Measurements from ENCODE around the gene SENP6.
"Not testable (repeated sequence)": the region's sequence is repeated elsewhere in the genome, so short reads cannot be mapped to it uniquely, and the experiment has no call there.

Gene SENP6, protein sequence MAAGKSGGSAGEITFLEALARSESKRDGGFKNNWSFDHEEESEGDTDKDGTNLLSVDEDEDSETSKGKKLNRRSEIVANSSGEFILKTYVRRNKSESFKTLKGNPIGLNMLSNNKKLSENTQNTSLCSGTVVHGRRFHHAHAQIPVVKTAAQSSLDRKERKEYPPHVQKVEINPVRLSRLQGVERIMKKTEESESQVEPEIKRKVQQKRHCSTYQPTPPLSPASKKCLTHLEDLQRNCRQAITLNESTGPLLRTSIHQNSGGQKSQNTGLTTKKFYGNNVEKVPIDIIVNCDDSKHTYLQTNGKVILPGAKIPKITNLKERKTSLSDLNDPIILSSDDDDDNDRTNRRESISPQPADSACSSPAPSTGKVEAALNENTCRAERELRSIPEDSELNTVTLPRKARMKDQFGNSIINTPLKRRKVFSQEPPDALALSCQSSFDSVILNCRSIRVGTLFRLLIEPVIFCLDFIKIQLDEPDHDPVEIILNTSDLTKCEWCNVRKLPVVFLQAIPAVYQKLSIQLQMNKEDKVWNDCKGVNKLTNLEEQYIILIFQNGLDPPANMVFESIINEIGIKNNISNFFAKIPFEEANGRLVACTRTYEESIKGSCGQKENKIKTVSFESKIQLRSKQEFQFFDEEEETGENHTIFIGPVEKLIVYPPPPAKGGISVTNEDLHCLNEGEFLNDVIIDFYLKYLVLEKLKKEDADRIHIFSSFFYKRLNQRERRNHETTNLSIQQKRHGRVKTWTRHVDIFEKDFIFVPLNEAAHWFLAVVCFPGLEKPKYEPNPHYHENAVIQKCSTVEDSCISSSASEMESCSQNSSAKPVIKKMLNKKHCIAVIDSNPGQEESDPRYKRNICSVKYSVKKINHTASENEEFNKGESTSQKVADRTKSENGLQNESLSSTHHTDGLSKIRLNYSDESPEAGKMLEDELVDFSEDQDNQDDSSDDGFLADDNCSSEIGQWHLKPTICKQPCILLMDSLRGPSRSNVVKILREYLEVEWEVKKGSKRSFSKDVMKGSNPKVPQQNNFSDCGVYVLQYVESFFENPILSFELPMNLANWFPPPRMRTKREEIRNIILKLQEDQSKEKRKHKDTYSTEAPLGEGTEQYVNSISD

GRCh38 chr6:75601304-75602245 lies at the start of gene SENP6:
TSS of gene SENP6 (plus strand) at chr6:75601880. CDS start at chr6:75602525, 645 bp downstream.
- peak; percentile 95 for DNase-seq

GRCh38 chr6:75556240-75556639 lies 45.4 kb upstream of the SENP6 start:
- DNase-seq = no peak

GRCh38 chr6:75557068-75557467 lies 44.6 kb upstream of the SENP6 start:
- no peak for DNase-seq

DNA sequence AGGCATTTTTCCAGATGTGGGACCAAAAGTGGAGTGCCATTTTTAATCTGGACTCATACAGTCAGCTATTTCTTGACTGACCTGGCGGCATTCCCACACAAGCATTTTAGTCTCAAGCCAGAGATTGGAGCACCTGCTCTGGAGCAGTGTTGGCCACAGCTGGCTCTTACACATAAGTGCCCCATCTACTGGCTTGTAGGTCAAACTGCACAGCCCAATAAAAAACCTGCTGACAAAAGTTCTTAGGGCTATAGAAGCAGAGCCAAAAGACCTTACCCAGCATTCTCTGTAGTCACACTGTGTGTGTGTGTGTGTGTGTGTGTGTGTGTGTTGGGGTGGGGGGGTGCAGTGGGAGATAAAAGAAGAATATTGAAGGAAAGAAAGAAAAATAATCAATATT lies 38.6 kb upstream of the SENP6 start:
- no peak for DNase-seq

DNA sequence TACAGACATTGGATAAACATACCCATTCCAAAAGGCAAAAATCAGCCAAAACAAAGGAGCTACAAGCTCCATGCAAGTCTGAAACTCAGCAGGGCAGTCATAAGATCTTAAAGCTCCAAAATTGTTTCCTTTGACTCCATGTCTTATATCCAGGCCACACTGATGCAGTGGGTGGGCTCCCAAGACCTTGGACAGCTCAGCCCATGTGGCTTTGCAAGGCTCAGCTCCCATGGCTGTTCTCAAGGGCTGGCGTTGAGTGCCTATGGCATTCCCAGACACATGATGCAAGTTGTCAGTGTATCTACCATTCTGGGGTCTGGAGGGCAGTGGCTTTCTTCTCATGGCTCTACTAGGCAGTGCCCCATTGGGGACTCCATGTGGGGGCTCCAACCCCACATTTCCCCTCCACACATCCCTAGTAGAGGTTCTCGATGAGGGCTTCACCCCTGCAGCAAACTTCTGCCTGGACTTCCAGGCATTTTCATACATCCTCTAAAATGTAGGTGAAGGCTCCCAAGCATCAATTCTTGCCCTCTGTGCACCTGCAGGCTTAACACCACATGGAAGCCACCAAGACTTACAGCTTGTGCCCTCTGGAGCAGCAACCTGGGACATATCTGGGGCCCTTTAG lies 35.4 kb upstream of the SENP6 start:
- DNase-seq = no peak

GRCh38 chr6:75568100-75568499 lies 33.6 kb upstream of the SENP6 start:
- DNase-seq = no peak

DNA sequence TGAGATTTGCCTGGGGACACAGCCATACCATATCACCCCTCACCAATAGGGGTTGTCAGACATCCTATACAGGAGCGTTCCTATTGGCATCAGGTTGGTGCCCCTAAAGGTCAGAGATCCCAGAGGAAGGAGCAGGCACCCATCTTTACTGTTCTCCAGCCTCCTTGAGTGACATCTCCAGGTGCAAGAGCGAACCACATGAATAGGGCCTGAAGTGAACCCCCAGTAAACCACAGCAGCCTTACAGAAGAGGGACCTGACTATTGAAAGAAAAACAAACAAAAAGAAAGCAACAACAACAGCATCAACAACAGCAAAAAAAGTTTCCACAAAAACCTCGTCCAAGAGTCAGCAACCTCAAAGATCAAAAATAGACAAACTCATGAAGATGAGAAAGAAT lies 32.7 kb upstream of the SENP6 start:
- DNase-seq = no peak

DNA sequence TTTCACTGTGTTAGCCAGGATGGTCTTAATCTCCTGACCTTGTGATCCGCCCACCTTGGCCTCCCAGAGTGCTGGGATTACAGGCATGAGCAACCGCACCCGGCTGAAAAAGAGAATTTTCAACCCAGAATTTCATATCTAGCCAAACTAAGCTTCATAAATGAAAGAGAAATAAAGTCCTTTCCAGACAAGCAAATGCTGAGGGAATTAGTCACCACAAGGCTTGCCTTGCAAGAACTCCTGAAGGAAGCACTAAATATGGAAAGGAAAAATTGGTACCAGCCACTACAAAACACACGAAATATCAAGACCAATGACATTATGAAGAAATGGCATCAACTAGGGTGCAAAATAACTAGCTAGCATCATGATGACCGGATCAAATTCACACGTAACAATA lies 31.0 kb upstream of the SENP6 start:
- DNase-seq = not testable (repeated sequence)

DNA sequence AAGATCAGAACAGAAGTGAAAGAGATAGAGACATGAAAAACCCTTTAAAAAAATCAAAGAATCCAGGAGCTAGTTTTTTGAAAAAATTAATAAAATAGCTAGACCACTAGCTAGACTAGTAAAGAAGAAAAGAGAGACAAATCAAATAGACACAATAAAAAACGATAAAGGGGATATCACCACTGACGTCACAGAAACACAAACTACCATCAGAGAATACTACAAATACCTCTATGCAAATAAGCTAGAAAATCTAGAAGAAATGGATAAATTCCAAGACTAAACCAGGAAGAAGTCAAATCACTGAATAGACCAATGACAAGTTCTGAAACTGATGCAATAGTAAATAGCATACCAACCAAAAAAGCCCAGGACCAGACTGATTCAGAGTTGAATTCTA lies 29.6 kb upstream of the SENP6 start:
- no peak for DNase-seq

DNA sequence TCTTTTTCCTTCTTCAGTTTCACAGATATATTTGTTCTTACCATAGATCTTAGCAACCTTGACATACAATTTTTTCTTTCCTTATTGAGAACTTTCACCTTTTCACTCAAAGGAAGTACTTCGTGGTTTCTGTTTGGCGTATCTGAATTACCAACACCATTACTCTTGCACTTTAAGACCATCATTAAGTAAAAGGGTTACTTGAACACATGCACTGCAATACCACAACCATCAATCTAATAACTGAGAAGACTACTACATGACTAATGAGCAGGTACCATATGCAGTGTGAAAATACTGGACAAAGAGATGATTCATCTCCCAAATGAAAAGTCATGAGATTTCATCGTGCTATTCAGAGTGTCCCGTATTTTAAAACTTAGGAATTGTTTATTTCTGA lies 21.7 kb upstream of the SENP6 start:
- DNase-seq = no peak

GRCh38 chr6:75581231-75581630 lies 20.4 kb upstream of the SENP6 start:
- no peak for DNase-seq

GRCh38 chr6:75584552-75584951 lies 17.1 kb upstream of the SENP6 start:
- not testable (repeated sequence) for DNase-seq

DNA sequence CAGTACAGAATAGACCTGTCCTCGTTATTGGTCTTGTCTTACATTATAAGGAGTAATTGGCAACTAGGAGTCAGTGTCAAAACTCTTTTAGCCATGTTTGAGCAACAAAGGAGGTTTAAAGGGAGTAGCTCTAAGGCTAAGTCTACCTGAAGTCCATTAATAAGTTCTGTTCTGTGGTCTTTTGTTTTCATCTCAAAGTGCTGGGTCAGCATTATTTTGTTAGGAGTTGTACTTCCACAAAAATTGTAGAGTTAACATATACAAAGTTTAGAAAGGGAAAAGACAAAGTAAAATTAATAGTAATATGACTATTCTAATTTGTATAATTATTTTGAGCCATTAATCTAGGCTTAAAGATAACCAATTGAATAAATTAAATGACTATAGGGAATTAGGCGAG lies 12.7 kb upstream of the SENP6 start:
- DNase-seq = no peak

DNA sequence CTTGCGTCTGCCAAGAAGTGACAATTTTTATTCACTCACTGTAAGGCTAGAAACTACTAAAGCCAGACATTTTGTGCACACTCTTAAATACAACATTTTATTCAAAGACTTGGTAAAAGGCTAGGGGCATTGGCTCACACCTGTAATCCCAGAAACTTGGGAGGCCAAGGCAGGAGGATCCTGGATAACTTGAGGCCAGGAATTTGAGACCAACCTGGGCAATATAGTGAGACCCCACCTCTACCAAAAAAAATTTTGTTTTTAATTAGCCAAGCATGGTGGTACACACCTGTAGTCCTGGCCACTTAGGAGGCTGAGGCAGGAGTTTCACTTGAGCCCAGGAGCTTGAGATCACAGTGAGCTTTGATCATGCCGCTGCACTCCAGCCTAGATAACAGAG lies 11.3 kb upstream of the SENP6 start:
- DNase-seq = no peak

GRCh38 chr6:75596380-75596779 lies 5.3 kb upstream of the SENP6 start:
- DNase-seq = not testable (repeated sequence)

DNA sequence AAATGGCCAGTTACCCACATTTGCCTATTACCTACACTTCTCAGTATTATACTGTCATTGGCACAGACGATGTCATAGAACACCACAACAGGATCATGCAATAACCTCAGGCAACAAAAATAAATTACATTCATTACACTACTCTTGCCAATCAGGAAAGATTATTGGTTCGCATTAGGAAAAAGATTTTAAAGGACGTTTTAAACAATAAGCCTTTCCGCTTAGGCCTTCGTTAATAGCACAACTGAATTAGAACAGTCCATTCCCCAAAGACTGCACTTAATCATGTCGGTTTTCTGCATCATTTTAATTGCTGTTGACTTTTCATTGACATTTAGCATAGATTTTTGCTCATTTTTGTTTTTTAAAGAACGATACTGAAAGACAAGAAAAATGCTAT lies 912 bp upstream of the SENP6 start:
- DNase-seq = peak; percentile 70

DNA sequence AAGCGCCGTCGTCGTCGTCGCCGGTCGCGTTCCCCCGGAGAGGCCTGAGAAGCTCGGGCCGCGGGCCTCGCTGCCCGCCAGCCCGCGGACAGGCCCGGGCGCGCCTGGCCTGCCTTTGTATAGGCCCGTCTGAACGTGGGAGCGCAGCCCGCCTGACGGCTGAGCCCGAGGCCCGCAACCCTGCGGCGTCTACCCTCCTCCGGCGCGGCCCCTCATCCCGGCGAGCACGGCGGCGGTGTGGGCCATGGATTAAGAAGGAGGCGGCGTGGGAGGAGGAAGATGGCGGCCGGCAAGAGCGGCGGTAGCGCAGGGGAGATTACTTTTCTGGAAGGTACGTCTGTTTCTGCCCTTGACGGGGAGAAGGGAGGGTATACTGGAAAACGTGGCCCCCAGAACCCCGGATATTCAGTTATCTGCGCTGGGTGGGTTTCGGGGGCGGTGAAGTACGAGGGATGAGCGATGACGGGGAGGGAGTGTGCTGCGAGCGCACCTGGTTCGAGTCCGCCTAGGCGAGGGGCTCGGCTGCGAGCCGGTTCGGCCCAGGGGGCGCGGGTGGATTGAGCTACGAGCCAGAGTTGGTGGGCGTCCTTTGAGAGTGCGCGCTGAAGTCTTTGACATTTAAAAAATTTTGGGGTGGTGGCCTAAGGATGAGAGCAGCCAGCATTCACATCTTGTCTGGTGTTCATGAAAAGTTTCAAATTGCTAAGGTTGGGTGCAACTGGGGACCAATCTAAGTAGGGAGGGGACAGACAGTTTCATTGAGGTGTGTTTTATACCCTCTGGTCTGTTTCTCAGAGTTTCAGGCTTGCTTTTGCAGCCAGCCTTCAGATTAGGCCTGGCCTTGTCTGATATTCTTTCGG lies 796 bp downstream of the SENP6 start:
- no peak for DNase-seq

DNA sequence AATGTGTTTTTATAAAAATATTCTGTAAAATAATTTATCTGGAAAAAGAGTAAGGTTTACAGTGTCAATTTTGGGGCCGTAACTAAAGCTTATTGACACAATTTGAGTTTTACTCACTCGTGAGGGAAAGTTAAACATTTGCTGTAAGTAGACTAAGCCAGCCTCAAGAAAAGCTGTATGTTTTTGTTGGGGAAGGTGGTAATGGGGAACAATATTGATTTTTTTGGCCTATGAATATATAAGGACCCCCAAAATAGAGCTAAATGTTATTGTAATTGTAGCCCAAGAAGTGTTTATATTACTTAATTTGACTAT lies 1.4 kb downstream of the SENP6 start:
- no peak for DNase-seq

DNA sequence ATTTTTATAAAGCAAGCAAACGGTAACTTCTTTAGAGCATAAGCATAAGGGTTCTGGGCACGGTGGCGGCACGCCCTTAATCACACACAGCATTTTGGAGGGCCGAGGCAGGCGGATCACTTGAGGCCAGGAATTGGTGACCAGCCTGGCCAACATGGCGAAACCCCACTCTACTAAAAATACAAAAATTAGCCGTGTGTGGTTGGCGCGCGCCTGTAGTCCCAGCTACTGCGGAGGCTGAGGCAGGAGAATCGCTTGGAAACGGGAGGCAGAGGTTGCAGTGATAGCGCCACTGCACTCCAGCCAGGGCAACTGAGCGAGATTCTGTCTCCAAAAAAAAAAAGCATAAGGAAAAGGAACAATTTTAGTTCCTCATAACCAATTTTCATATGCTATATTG lies 2.6 kb downstream of the SENP6 start:
- no peak for DNase-seq

GRCh38 chr6:75605635-75606034 lies 4.0 kb downstream of the SENP6 start:
- DNase-seq = no peak

- no peak for DNase-seq
These were observed 6.6 kb downstream of the SENP6 start for GRCh38 chr6:75608304-75608703.
